Amniotic stem cell (primary cell): ENCODE measurements around the gene KCNJ16.

ENCODE experiments used
- DNase-seq: peaks from one replicate; lab custom pipeline; 2025; lab: John Stamatoyannopoulos, UW

The KCNJ16 gene

DNA sequence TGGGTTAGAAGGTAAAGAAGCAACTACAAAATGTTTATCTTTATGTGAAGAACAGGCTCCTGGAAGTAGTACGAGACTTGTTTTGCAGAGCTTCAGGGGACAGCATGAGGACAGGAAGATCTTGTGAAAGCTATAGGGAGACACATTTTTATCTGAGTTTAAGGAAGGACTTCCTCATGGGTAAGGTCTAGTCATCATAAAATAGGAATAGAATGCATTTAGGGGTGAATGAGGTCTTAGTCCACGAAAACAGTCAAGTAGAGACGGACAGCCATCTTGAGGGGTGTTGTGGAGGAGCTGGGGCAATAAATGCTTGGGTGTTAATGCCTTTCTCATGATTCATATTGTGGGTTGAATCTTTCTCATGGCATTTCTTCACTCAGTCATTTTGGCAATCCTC, 24.3 kb downstream of the KCNJ16 start:
- DNase-seq = no peak

DNA sequence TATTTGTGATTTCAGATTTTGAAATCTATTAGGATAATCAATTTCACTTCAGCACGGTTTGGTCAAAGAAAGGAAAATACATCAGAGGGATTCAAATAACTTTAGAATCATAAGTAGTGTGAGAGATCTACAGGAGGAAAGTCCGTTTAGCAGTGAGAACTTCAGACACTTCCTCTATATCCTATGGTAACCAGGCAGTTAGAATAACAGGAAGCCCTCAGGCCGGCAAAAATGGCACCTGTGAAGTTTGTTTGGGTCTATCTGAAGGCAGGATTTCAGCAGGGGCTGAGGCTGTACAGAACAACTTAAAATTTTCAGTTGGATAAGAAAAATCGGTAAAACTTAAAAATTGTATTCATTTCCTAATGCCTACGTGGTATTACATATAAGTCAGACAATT, 24.9 kb downstream of the KCNJ16 start:
- DNase-seq = no peak

DNA sequence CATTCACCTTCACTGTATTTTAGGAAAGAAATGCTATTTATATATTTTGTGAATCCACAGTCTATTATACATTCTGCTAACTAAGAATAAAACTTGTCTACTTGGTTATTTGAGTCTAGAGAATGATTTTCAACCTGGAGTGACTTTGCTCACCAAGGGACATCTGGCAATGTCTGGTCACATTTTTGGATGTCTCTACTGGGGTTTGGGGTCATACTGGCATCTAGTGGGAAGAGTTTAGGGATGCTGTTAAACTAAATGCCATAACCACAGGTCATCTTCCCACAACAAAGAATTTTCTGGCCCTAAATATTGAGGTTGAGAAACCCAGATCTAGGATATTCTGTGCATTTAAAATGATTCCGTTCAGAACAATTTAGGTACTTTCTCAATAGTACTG, 26.0 kb downstream of the KCNJ16 start:
- no peak for DNase-seq

DNA sequence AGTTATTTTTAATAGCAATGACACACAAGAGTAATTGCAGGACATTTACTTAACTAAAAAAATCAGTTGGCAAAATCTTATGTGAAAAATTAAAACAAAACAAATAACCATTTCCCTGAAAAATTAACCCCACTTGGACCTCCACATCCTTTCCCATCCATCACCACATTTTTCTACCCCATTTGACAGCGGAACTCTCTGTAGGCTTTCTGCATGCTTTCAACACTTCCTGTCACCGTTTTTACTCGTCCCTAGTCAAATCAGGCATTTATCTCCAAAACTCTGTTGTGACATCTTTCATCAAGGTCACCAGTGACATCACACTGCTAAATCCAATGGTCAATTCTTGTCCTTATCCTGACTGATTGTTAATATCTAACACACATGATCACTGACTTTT, 27.5 kb downstream of the KCNJ16 start:
- DNase-seq = no peak

DNA sequence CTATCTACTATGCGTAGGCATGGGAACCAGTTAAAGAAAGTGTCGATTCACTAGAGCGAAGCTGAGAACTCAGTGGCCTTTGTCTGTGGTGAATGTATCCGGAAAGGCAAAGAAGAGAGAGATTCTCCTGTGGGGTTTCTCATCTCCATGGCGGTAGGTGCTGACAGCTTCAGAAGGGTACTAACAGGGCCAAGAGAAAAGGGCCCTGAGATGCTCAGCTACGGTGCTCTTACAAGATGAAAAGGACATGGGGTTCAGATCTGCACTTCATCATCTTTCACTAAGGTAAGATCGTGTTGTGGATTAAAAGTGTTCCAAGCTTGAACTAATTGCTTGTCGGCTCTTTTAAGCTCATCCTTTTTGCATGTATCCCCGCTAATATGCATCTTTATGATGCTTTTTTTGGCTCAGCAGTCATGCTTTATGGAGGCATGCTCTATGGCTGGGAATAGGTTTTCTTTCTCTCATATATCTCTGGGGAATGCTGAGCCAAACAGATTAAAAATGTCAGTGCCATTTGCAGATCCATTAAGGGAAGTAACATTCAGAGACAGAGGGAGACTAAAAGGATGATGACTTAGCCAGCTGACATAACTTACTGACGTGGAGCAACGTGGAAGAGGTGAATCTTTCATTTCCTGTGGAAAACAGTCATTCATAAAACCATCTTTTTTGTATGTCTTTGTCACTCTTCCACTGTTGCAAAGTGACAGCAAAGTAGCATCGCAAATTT, 29.9 kb downstream of the KCNJ16 start:
- no peak for DNase-seq

DNA sequence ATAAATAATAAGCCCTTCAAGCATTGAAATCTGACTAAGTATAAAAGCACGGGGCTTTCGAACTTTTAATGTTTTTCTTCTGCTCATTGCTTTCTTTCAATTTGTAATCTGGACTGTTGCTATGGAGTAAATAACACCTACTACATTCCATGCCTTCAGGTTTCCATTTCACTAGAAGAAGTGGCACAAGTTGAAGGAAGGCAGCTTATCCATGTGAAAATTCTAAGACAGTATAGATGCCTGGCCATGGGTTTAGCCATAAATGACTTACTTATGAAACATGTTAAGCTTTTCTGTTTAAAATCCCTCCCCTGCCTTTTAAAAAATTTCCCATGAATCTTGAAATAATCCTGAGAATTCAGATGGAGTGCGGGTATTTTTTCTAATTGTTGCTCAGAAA, 30.6 kb downstream of the KCNJ16 start:
- no peak for DNase-seq

DNA sequence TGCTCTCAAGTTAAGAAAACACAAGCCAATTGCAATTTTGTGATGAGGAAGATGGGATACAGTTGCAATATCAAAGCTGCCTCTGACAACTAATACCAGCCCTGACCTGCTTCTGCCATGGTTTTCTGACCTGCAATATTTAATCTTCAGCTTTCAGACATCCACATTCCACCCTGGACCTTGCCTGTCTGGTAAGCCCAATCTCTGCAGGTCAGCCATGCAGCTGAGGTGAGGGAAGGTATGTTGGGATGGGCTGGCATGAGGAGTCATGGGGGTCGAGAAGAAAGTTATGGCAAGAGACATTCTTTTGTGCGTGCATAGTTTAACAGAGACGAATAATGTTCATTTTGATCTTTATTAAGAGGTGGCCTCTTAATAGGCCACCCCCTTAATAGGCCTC, 31.5 kb downstream of the KCNJ16 start:
- DNase-seq = no peak

DNA sequence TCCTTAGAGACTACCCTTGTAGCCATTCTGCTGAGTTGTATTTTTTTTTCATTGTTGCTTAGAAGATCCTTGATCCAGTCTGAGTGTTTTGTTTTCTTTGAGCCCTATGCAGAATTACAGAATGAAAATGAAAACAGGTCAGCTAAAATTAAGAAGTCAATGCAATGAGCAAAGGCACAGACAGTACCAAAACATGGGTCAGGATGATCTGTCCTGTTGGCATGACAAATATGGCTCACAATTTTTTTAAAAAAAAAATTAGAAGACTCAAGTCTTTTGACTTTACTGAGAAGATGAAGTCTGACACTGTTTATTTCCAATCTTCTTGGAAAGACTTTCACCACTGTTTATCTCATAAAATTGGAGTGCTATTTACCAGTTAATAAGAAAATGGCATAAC, 32.4 kb downstream of the KCNJ16 start:
- no peak for DNase-seq

DNA sequence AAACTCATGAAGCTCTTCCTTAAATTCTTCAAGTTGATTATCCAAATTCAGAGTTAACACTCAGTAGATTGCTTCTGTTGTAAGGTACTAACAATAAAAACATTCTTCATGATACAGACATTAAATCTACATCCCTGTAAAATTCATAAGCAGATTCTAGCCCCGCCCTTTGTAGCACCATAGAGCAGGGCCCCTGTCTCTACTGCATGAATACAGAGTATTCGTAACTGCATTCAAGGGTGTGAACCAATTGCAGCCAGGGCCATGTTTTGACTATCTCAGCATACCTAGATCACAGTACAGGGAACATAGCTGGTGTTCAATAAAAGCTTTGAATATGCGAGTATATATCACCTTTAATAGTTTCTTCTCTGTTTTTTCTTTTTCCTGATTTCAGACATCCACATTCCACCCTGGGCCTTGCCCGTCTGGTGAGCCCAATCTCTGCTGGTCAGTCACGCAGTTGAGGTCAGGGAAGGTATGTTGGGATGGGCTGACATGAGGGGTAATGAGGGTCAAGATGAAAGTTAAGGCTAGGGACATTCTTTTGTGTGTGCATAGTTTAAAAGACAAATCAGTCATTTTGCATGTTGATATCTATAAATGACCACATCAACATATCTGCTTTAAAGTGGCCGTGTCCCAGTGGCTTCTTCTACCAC, 33.0 kb downstream of the KCNJ16 start:
- no peak for DNase-seq

DNA sequence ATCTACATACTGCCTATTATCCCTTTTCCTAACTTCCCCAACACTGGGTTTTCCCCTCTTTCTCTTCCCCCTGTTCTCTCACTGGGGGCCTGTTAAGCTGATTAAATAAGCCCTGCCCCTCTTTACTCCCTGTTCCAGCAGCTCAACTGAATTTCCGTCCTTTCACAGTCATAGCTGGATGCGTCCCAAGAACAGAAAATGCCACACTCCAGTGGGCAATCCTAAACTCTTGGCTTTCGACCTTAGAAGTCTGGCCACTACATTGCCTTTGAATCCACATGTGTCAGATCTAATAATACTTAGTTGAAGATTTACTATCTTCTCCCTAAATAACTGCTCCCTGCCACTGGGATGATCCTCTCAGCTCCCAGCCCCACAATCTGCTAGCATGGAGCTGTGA, 34.5 kb downstream of the KCNJ16 start:
- DNase-seq = no peak

DNA sequence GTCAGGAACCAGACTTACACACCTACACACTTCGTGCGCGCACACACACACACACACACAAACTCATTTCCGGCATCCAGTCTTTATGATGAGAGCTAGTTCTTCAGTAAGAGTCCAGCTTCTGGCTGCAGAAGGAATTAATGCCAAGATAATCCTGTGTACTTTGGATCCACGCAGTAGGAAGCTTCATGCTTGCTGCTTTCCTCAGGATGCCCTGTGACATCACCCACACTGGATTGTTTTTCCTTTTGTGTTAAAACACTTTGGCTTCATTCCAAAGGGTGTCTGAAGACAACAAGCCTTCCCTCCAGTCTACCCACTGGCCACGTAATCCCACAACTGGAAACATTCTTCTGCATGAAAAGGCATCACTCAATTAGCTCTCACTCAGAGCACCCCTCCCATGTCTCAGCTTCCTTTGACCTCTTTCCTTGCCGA, 35.4 kb downstream of the KCNJ16 start:
- DNase-seq = no peak

DNA sequence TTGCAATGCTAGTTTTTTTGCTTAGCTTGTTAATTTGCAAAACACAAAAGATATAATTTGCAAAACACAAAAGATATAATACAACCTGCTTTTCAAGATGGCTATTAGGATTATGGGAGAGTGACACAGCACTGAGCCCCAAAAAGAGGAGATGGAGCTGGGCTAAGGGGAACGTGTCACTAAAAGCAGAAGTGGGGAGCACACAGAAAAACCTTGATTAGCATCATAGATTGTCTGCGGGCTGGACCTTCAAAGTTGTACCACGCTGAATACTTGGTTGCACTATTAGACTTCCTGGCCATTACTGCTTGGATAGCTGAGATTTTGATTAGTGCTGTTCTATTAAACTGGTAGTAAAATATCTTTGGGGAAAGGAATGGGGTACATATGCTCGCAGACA, 36.2 kb downstream of the KCNJ16 start:
- DNase-seq = no peak

DNA sequence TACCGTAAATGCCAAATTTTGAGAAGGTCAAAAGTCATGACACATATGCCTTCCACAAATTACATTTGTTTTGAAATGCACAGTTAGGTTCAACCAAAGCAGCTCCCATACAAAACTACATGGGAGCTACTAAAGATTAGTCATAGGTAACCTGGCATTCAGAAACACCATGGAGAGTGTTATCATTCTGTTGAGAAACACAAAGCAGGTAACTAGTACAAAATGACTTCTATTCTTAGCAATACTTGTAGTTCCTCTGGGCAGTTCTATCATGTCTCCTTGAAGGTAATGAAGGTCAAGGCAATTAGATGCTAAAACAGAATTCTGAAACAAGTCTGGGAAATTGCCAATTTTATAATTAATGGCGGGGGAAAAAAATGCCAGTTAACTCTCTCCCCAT, 39.4 kb downstream of the KCNJ16 start:
- DNase-seq = no peak

DNA sequence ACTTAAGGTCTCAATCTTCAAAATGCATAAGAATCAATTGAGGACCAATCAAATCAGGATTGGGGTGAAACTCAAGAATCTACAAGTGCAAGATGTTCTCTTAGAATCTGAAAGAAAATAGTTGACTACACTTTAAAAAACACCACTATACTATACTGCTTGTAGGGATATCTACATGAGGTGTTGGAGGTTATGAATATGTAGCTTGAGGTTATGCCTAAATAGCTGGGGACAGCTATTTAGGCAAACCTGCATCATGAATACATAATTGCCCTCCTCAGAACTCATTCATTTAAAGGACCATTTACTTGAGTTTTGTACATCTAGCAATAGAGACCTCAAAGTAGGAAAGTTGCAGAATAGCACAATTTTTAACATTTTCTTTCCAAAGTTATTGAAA, 40.1 kb downstream of the KCNJ16 start:
- no peak for DNase-seq

DNA sequence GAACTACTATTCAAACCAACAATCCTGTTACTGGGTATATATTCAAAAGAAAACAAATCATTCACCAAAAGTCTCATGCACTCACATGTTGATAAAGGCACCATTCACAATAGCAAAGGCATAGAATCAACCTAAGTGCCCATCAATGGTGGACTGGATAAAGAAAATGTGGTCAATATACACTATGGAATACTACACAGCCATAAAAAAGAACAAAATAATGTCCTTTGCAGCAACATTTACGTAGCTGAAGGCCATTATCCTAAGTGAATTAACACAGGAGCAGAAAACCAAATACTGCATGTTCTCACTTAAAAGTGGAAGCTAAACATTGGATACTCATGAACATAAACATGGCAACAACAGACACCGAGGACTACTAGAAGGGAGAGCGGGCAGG, 41.9 kb downstream of the KCNJ16 start:
- DNase-seq = no peak

DNA sequence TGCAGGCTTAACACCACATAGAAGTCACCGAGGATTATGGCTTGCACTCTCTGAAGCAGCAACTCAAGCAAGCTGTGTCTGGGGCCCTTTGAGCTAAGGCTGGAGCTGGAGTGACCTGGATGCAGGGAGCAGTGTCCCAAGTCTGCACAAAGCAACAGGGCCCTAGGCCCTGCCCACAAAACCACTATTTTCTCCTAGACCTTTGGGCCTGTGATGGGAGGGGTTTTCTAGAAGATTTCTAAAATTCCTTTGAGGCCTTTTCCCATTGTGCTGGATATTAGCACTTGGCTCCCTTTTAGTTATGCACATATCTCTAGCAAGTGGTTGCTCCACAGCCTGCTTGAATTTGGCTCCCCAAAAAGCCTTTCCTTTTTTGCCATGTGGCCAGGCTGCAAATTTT, 44.5 kb downstream of the KCNJ16 start:
- no peak for DNase-seq

DNA sequence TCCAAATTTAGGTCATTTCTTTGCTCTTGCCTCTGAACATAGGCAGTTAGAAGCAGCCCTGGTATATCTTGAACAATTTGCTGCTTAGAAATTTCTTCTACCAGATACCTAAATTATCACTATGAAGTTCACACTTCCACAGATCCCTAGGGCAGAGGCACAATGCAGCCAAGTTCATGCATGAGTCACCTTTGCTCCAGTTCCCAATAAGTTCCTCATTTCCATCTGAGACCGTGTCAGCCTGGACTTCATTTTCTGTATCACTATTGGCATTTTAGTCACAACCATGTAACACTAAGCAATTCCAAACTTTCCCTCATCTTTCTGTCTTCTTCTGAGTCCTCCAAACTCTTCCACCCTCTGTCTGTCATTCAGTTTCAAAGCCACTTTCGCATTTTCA, 45.0 kb downstream of the KCNJ16 start:
- DNase-seq = no peak

DNA sequence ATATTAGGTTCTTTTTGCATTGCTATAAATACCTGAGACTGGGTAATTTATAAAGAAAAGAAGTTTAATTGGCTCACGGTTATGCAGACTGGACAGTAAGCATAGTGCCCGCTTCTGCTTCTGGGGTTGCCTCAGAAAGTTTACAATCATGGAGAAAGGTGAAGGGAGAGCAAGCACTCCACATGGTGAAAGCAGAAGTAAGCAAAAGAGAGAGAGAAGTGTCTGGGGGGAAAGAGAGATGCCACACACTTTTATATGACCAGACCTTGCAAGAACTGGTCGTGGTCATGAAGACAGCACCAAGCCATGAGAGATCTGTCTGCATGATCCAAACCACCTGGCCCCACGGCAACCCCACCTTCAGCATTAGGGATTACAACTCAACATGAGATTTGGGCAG, 45.4 kb downstream of the KCNJ16 start:
- DNase-seq = no peak

DNA sequence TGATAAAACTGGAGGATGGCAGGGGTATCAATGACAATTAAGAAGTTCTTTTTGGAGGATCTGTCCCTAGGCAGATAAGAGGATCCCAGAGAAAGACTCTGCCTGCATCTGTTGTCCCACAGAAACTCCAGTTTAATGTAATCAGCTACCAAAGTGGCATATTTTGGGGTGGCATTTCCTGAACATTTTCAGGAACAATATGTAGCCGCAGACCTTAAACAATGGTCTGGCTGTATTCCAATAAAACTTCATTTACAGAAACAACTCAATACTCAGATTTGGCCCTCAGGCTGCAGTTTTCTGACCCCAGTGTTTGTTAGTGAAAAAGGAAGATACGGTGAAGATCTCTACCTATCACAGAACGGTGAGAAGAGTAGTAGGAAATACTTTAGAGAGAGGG, 46.1 kb downstream of the KCNJ16 start:
- no peak for DNase-seq

DNA sequence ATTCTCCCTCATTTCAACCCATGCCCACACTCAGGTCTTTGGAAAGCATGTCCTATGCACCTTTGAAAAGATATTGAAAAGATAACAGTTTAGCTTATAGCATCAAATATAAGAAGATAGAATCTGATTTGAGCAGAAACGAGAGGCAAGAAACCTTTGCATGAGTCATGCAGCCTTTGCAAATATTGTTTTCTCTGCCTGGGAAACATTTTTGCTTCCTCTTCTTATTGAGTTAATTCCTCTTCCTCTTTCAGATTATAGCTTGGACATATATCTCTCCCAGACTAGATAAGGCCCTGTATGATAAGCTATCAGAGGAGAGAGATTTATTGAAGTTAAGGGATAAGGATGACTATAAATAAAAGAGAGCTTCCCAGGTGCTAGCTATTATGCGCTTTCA, 48.2 kb downstream of the KCNJ16 start:
- no peak for DNase-seq

DNA sequence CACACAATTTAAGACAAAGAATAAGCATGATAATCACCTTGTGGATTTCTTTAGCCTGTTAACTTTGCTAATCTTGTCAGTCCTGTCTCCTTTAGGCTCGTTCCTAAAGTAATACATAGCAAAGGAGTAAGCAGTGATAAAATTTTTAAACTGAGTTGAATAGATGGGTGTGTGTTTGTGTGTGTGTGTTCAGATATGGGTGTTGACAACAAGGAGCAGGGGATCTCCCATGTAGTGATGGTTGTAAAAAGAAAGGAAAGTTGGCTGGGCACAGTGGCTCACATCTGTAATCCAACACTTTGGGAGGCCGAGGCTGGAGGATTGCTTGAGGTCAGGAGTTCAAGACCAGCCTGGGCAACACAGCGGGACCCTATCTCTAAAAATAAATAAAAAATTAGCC, 49.7 kb downstream of the KCNJ16 start:
- DNase-seq = no peak

DNA sequence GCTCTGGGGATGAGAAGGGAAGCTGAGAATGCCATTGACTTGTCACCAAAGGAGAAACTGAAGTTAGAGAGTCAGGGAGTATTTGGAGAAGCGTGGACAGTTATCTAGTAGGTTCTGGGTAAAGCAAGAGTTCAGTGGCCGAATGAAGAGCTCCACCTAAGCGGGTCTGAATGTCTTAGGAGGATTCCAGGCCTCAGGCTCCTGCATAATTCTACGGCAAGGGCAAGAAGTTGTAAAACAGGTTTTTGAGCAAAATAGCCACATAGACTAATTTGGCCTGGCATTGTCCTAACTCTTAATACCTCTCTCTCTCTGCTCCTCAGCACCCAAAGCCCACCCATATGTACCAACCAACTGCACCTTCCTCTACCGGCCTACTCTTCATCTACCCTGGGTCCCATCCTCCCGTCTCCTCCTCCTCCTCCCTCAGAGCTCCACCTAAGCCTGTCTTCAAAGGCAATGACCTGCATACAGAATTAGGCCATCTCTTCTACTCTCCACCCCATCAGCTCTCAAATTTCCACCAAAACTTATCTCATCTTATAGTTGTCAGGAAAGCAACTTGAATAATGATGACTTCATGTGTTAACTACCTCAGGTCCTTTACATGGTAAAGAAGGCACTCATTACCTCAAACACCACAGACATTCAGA, 52.3 kb downstream of the KCNJ16 start:
- DNase-seq = no peak

DNA sequence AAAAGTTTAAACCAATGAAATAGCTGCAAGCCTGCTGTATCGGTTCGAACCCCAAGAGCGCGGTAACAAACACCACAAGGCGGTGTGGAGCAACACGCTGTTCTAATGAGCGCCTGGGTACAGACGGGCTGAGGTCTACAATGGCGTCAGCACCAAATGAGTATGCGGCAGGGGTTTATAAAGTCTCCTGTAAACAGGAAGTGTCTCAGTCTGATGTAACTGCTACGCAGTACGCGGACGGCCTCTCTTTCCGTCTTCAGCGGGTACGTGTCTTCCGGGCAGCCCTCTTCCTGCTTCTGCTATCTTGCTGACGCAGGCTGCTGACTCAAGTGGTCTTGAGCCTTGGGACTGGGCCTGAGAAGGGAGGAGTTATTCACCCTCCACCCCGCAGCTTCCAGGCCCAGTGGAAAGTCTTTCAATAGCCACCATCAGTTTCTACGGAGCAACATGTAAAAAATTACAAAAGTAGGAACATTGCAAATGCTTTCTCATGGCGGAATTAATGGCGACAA, 53.8 kb downstream of the KCNJ16 start:
- DNase-seq = no peak
